ENCODE data around the gene C16orf90.

The C16orf90 gene

GRCh38 chr16:3495176-3495575, at the start of gene C16orf90:
Gene C16orf90, minus strand, starts transcription at chr16:3495489. Its CDS starts 68 bp downstream, at chr16:3495421.
- DNase-seq: no peak

DNA sequence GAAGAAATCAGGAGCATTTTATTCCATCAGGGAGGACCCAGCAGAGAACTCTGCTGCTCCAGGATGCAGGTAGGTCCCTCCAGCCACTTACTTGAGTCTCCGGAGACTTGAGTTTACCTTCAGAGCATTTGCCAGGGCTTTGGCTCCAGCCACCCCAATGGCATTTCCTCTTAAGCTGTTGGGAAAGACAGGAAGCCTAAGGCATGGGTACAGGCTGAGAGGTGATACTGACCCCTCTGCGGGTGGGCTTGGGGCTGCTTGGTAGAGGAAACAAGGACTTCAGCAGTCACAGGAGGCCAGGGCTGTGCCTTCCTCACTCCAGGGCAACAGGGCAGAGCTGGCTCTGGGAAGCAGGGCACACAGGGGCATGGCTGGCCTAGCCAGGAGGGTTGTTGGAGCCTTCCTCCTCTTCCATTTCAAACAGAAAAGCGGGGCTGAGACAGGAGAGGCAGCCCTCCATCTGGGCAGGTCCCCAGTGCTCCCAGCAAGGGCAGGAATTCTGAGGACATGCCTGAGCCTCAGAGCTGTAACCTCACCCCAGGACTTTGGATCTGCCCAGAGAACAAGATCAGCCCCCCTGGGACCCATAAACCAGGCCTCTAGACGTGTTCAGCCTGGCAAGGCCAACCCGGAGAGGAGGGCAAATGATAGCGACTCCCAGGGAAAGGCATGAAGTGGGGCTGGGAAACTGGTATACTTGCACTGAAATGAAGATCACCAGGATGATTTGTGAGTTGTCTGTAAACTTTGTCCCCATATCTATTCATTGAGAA, 47.5 kb upstream of the C16orf90 start:
- DNase-seq: no peak

GRCh38 chr16:3541527-3542155, 46.4 kb upstream of the C16orf90 start:
- DNase-seq: no peak

- DNase-seq: no peak
Observed at GRCh38 chr16:3538222-3538621, 42.9 kb upstream of the C16orf90 start.

- no peak for DNase-seq
Observed at GRCh38 chr16:3536851-3537250, 41.6 kb upstream of the C16orf90 start.

DNA sequence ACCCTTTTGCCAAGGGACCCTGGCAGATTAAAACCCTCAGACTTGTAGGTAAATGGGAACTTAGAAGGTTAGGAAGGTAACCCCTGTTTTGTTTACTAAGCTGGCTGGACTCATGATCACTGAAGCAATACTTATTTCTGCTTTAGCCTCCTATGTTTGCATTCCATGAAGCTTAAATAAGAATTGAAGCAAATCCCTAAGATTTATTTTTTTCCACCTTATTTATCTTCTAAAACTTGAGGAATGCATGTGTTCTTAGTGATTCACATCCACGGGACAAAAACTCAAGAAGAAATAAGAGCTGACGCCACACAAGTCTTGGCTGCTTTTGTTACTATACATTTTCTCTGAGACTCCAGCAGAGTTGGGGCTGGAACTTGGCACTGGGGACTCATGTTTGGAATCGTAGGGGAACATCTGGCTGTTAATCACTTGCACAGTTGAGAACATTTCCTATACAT, 41.0 kb upstream of the C16orf90 start:
- DNase-seq: no peak

GRCh38 chr16:3534126-3534525, 38.8 kb upstream of the C16orf90 start:
- DNase-seq: no peak

DNA sequence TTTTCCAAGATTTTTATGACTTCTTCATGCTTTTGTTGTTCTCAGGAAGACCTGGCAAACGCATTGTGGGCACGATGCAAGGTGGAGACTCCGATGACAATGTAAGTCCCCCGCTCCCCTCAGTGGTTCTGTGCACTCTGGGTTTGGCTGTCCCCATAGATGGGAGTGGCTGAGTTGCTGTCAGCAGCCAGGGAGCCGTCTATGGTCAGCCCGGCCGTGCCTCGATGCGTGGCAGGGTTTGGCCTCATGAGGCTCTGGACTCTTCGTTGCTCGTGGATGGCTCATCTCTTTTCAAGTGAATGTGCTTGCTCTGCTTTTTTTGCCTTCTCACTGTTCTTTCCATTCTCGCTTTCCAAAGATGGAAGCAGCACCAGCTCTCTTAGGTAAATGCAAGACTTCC, 37.5 kb upstream of the C16orf90 start:
- DNase-seq: no peak

DNA sequence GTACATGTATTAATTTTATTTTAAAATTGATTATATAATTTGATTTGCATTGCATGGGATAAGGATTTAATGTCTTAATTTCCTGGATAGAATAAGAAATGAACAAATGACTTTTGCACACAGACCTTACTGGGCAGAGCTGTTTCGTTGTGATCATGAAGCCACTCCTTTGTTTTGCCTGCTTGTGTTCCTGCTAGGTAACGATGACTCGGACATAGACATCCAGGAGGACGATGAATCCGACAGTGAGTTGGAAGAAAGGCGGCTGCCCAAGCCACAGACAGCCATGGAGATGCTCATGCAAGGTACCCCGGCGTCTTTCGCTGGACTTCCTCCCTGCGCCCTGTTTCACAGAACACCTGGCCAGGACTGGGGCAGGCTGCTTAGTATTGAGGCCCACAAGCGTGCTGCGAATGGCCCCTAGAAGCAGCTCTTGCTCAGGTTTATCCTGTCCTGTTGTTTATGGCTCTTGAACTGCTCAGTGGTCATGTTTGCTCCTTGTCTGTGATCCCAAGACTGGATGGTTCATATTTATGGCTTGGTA, 35.2 kb upstream of the C16orf90 start:
- DNase-seq: no peak

DNA sequence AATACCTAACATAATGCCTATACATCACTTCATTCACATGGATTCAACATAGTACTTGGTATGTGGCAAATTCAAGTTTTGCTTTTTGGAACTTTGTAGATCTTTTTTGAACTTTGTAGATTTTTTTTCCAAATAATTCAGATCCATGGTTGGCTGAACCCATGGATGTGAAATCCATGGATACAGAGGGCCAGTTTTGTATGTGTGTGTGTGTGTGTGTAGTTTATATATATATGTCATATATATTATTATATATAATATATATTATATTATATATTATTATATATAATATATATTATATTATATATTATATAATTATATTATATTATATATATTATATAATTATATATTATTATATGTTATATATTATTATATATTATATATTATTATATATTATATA, 33.9 kb upstream of the C16orf90 start:
- DNase-seq: no peak

DNA sequence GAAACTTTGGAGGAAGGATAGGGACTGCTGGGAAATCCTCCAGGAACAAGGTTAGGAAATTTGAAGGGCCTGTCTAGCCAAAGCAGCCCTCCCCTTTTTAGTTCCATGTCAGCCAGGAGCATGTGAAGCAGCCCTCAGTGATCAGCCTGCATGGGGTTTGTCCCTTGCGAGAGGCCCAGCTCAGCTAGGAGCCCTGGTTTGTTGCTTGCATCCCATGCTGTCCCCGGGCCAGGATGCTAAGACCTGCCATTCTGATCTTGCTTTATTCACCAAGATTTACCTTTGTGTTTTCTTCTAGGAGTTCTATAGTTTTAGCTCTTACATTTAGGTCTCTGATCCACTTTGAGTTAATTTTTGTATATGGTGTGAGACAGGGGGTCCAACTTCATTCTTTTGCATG, 33.1 kb upstream of the C16orf90 start:
- DNase-seq: no peak

- DNase-seq: peak; percentile 39
Observed at GRCh38 chr16:3527216-3527829, 32.0 kb upstream of the C16orf90 start.

DNA sequence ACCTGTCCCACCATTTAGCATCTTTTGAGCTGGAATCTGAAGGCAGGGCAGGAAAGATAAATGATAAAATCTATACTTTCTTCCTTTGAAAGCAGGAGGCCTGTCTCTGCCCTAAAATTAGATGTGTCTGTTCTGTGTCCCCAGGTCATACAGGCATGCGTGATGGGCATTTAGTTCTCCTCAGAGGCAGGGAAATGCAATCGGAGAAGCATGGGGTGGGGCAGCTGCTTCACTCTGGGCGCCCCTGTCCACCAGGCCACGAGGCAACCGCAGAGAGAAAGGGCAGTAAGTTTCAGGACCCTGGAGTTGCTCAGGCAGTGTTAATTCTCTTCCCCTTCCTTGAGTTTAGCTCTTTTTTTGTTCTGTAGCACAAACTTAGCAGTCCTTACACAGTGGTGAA, 30.7 kb upstream of the C16orf90 start:
- DNase-seq: no peak

DNA sequence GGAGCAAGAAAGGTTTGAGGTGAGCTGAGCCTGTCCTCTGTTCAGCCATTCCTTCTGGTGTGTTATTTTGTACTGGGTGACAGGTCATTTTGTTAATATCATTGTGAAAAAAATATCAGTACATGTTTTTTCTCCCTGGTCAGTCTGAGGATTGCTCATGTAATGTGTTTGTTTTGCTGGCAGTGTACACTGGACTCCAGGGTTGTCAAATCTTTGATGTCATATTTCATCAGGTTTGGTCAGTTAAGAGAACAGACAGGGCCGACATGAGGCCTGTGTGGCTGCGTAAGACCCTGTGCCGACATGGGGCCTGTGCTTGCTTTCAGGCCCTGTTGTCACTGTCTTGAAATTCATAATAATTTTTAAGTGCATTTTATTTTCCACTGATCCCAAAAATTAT, 28.0 kb upstream of the C16orf90 start:
- DNase-seq: no peak

- no peak for DNase-seq
Observed at GRCh38 chr16:3520841-3521240, 25.6 kb upstream of the C16orf90 start.

DNA sequence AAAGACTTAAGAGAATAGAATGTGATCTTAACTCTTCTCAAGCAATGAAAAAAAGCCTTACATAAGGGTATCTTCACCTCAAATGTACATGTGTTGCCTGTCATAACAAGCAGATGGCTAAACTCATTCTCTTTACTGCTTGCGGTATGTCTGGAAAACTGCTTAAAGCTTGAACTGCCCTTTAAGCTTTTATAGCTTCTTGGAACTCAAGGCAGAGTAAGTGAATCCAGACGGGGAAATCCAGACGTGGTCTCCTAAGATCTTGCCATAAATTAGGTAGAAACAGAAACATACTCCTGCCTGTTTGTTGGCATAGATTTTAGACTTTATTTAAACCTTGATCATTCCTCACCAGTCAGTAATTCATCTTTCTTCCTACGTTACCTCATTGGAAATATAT, 25.1 kb upstream of the C16orf90 start:
- no peak for DNase-seq

DNA sequence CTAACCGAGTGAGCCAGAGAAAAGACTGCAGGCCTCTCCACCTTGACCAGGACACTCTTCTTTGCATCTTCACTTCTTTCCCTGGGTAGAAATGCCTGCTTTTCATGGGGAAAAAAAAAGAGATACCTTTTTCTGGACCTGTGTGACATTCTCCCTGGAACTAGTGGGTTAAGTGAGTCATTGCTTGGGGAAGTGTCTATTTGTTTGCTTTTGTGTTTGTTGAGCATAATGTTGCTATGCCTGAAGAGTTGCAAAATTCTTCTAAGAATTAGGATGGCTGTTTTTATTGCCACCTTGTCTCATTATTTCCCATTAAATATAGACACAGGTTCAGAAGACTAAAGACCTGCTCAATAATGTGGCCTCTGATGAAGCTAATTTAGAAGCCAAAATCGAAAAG, 24.3 kb upstream of the C16orf90 start:
- no peak for DNase-seq

DNA sequence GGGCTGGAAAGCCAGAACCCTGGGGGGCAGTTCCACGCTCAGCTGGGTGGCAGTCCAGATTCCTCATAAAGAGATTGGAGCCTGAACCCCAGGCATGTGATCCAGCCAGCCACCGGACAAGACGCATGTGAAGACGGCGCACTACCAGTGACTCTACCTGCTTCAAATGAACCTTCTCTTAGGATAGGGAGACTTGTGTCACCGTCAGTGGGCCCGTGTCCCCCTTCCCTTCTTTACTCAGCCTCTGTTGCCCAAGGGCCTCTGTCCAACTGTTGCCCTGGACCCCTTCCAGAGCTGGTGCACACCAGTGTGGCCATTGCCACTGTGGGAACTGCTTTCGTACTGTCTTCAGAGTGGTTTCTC, 23.7 kb upstream of the C16orf90 start:
- DNase-seq: no peak

DNA sequence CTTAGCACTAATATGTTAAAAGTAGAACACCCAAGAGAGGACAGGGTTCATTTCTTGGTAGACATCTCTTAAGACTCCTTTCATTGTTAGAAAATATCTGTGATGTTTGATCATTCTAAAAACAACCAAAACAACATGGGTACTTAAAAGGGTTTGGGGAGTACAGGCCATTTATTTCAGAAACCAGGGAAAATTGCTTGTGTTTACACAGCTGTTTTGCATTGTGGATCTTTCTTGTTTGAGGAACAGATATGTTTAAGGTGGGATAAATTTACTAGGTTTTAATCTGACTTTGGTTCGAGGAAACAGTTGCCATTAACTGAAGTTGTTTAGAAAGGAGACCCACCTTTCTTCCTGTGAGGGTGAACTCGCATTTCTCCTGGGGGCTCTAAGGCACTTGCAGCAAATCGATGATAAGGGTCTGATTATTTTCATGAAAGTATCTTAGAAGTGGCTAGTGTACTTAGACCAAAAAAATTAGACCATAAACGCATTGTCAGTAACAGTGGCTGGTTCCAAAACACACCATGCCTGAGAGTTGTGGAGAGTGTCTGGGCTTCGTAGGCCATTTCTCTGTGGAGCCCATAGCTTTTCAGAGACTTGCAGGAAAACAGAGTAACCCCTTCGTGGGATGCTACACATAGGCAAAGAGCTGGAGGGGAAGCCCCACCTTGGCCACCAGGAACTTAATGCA, 23.1 kb upstream of the C16orf90 start:
- no peak for DNase-seq

GRCh38 chr16:3515897-3516296, 20.6 kb upstream of the C16orf90 start:
- DNase-seq: no peak

- DNase-seq: no peak
Observed at GRCh38 chr16:3514621-3515020, 19.3 kb upstream of the C16orf90 start.

DNA sequence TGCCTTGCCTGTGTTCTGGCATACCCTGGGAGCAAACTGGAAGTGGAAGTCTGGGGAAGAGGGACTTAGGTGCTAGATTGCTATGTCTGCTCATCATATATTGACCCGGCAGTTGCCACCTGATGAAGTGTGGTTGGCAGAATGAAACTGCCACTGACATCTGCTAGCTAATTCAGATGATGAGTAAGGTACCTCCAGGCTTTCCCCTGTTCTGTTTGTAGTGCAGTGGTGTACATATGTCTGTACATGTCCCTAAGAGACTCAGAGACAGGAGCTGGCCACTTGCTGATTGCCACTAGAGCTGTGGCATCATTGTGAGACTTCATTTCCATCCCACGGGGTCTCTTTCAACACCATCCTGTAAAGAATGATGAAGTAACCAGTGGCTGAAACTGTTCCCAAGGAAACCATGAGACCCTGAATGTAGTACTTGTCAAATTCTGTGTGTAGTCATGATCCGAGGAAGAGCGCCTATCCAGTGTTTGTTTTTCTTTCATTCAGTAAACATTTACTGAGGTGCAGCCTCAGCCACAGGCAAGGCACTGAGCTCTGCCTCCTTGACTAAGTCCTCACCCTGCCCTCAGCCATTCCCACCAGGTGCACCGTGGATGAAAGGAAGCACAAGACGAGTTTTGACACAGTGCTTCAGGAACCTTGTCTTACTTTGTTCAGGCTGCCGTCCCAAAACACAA, 18.7 kb upstream of the C16orf90 start:
- DNase-seq: no peak

All from stimulated activated CD4-positive, alpha-beta T cell treated with anti-CD3 and anti-CD28 coated beads, Interleukin-1b, Interleukin-23, amount 100 ng/mL, for 48 hours (primary cell).